Epithelial cell of esophagus (primary cell): ENCODE data around the gene SLC2A9.
A peak's percentile ranks its signal among the peaks of the same experiment; 100 is the strongest.
"Not testable (repeated sequence)": the region's sequence is repeated elsewhere in the genome, so short reads cannot be mapped to it uniquely, and the experiment has no call there.

ENCODE experiments used
- DNase-seq: peaks from one replicate; pipeline ENCODE4 v3.0.0; 2010; ENCODE audit warnings: low read depth
- H3K4me3 ChIP-seq: 2 replicates; pipeline ENCODE4 v1.5.1; 2011; ENCODE audit warnings: mild to moderate bottlenecking, low read length, control low read depth
- TF ChIP-seq, protein P1 (sequence below): IDR thresholded peaks from 2 replicates; pipeline ENCODE4 v1.5.1; 2011; ENCODE audit warnings: low read depth, mild to moderate bottlenecking, low read length, control low read depth, inconsistent platforms; ENCODE audit not compliant: insufficient read depth; ENCODE audit errors: missing control alignments

The SLC2A9 gene

DNA sequence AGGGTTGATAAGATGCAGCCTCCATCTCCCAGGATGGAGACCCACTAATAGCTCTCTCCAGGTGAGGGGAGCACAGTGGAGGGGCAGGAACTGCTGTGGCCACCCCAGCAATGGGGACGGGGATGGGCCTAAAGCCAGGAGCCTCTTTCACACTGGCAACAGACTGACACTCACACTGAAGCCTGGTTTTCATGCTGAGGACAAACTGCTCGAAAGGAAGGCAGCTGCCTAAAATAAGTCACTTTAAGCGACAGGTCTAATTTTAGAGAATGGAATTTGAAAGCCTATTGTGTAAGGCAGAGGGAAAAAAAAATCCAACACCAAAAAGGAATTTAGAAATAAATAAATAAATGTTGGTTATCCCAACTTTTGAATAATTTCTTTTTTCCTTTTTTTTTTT lies 104.4 kb downstream of the SLC2A9 start:
- DNase-seq: no peak
- H3K4me3 ChIP-seq: no peak overlapping the region
- TF ChIP-seq, protein P1, sequence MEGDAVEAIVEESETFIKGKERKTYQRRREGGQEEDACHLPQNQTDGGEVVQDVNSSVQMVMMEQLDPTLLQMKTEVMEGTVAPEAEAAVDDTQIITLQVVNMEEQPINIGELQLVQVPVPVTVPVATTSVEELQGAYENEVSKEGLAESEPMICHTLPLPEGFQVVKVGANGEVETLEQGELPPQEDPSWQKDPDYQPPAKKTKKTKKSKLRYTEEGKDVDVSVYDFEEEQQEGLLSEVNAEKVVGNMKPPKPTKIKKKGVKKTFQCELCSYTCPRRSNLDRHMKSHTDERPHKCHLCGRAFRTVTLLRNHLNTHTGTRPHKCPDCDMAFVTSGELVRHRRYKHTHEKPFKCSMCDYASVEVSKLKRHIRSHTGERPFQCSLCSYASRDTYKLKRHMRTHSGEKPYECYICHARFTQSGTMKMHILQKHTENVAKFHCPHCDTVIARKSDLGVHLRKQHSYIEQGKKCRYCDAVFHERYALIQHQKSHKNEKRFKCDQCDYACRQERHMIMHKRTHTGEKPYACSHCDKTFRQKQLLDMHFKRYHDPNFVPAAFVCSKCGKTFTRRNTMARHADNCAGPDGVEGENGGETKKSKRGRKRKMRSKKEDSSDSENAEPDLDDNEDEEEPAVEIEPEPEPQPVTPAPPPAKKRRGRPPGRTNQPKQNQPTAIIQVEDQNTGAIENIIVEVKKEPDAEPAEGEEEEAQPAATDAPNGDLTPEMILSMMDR: no peak

DNA sequence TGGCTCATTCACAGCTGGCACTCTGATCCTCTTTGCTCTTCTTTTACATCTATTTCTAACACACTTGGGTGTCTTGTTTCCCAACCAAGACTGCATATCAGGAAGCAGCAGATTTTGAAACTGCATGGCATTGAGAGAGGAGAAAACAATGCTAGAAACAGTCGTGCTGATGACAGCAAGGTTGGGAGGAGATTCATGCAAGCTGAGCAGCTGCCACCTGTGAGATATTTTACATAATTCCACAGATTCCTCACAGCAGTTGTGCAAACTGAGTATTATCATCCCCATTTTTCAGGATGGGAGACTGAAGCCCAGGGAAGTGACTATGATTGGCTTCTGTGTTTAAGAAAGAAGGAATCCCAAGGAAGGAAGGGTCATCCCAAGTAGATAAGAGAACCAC lies 105.0 kb downstream of the SLC2A9 start:
- DNase-seq: no peak
- no peak overlapping the region for H3K4me3 ChIP-seq
- TF ChIP-seq, protein P1: no peak

DNA sequence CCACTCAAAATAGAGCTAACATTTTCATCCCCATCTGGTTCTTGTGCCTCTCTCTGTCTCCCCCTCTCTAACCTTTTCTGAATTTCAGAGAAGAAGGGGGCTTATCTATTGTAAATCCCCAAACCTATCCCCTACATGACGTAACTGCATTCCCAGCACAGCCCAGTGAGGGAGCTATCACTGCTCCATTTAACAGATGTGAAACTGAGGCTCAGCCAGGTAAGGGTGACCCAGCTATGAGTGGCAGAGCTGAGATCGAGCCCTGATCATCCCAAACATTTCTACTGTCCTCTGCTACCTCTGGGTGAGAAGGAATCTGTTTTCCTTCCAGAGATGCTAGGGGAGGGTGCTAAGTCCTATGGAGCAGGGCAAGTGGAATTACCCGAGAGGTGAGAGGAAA lies 107.5 kb downstream of the SLC2A9 start:
- TF ChIP-seq, protein P1: no peak
- H3K4me3 ChIP-seq: no peak overlapping the region
- DNase-seq: no peak

DNA sequence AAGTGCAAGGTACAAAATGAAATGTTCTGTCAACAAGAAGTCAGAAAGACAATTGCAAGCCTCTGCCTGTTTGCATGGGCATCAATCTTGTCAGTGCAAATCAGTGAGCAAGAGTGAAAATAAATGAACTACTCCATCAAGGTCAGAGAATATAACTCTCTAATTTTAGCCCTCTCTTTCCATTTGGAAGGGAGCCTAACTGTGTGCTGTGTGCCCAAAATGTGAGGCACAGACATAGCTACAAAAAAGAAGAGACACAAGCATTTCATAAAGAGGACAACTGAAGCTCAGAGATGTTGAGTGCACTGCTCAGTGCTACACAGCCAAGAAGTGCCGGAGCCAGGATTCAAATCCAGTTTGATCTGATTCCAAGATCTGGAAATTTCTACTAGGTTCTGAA lies 114.3 kb downstream of the SLC2A9 start:
- DNase-seq: no peak
- no peak overlapping the region for H3K4me3 ChIP-seq
- TF ChIP-seq, protein P1: no peak

DNA sequence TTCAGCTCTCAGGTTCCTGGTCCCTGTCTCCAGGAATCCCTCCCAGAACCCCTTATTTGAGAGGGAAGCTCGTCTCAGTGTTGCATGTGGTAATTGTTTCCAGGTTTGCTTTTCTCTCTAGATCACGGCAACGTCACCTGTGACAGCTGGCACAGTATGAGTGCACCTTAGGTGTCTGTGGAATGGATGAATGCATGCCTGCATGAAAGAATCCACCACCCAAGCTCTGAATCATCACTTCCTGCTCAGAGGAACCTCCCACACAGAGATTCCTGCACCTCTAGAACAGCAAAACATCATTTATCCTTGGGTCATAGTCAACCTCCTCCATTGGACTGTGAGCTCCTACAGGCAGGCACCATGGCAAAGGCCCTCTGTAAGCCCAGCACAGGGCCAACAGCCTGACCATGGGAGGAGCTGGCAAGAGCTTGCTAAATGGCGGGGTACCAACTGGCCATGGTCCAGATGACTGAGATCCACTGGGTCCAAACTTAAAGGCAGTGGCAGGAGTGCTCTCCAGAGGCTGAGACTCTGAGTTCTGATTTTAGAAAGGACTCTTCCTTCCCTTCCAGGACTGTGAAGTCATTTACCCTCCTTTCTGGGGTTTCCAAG lies 116.2 kb downstream of the SLC2A9 start:
- TF ChIP-seq, protein P1: no peak
- peak; percentile 90 for DNase-seq
- no peak overlapping the region for H3K4me3 ChIP-seq

DNA sequence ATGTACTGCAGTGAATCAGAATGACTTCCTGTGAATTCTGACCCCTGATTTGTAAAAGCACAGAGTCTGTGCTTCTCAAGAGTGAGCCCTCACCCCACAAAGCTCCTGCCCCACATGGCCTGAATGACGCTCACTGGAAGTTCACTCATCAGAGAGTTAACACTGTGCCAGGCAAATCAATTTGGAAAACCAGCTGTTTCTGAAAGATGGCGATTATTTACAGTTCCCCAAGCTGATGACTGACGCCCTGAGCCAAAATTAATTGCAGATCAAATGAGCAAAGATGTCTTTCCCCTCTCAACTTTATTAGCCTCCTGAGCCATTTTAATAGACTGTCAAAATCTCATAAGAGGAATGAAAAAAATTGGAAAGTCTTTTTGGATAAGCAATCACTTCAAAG lies 118.0 kb downstream of the SLC2A9 start:
- TF ChIP-seq, protein P1: no peak
- H3K4me3 ChIP-seq: no peak overlapping the region
- DNase-seq: no peak

DNA sequence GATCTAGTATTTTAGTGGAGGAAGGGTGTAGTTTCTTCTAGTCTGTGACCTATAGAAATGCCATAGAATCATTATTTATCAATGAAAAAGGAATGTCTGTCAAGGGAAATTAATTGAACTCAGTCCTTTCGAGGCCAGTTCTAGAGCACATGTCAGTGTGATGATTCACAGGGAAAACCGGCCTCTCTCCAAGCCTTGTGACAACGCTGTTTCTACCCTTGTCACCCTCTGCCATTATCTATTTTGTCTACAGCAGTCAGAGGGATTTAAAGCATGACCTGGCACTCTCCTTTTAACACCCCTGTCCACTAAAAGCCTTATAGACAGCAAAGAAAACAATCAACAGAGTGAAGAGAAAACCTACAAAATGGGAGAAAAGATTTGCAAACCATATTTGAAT lies 120.0 kb downstream of the SLC2A9 start:
- TF ChIP-seq, protein P1: no peak
- peak; percentile 16 for DNase-seq
- no peak overlapping the region for H3K4me3 ChIP-seq

DNA sequence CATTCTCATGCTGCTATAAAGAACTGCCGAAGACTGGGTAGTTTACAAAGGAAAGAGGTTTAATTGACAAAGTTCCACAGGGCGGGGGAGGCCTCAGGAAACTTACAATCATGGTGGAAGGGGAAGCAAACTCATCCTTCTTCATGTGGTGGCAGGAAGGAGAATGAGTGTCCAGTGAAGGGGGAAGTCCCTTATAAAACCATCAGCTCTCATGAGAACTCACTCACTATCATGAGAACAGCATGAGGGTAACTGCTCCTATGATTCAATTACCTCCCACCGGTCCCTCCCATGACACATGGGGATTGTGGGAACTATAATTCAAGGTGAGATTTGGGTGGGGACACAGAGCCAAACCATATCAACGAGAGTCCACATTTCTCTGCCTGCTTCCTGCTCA lies 120.7 kb downstream of the SLC2A9 start:
- not testable (repeated sequence) for H3K4me3 ChIP-seq
- peak; percentile 8 for DNase-seq
